Stimulated activated CD8-positive, alpha-beta memory T cell treated with anti-CD3 and anti-CD28 coated beads, Interleukin-2, amount 100 ng/mL, for 48 hours (primary cell): ENCODE measurements around the gene STK4.

ENCODE experiments used
- DNase-seq, 2 donors: peaks; one replicate each; pipeline ENCODE4 v3.0.0-alpha.2; 2020; ENCODE audit warnings: low read depth in 2 of 2

STK4 gene

DNA sequence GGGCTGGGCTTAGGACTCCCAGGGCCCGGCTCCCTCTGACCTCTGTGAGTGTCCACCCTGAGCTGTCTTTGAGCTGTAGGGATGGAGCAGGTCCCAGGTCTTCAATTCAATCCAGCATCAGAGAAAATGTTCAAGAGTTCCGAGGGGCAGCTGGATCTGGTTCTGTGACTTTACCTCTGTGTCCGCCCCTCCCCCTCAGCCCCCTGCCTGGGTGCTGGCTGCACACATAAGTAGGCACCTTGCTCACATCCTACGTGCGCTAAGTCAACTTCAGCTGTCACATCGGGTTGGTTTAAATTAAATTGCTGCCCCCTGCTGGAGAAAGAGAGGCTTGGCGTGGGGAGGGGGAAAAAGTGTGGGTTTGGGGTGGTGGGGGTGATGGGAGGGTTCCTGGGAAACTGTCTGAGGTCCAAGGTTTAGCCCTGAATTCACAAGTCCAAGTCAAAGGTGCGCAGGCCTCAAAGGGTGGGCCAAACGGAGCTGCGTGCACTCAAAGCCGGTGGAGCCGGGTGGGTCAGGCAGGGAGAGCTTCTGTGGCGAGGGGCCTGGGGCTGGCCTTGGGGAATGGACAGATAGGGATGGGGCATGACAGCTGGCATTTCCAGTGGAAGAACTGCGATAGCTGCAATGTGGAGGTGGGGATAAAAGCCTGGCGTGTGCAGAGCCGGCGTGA, 145.6 kb downstream of the STK4 start:
- DNase-seq, result no peak

DNA sequence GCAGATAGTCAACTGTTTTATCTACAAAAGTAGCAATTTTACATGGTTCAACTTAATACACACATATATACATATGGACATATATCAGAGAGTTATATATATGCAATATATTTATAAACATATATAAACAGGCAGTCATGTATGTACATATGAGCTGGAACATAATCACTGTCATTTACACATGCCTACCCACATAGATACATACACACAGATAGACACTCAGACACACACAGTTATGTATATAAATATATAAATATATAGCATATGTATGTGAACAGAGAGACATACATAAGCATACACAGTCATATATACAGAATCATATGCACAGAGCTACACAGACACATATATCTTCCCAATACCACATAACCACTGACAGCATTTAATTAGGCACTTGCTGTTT, 146.4 kb downstream of the STK4 start:
- no peak for DNase-seq

DNA sequence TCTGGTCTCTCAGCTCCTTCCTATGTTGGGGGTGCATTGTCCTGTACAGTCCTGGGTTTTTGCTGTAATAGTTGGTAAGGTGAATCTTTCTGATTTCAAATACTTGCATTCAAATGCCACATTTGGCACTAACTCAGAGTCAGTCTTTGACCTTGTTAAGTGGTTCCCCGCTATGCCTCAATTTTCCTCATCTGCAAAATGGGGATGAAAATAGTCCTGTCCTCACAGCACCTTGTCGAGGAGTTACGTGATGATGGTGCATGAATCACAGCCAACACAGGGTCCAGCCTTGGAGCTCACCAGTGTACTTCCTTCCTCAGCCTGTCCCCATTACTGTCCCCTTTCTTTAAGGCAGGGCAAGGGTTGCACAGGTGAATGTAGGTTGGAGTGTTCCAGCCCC, 147.6 kb downstream of the STK4 start:
- no peak for DNase-seq

DNA sequence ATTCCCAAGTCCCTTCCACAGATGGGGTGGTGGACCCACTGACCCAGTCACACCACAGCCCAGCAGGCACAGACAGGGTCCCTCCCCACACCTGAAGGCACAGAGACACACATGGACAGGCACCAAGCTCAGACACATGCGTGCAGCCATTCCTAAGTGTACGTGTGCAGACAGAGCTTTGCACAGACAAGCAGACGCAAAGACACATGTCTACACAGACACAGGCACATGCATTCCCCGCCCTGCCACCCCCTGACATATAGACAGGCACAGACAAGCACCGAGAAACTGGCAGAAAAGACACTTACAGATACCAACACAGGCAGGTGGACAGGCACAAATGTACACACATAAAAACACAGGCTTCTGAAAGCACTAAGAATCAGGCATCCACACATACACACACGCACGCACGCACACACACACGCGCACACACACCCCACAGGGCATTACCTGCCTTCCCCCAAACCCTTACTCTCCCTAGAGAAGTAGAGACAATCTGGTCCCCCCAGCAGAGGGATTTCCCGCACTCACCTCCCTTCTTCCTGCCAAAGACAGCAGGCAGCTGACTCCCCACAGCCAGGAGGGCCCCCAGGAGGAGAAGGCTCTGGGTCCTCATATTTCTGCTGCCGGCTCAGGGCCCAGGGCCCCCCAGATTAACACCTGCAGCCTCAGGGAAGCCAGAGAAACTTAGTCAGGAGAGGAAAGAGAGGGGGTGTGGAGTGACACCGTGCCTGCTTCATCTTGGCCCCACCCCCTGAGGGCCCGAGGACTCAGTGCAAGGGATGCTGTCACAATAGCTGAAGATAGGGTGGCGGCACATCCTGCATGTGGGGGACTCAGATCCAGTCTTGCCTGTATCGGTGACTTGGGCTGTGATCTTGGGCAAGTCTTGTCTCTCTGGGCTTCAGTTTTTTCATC, 148.4 kb downstream of the STK4 start, which contains the start of gene WFDC5:
WFDC5 (minus strand) TSS at position 710 of the 921 bp plus-strand sequence; CDS start at position 619, 91 bp downstream.
- no peak for DNase-seq

DNA sequence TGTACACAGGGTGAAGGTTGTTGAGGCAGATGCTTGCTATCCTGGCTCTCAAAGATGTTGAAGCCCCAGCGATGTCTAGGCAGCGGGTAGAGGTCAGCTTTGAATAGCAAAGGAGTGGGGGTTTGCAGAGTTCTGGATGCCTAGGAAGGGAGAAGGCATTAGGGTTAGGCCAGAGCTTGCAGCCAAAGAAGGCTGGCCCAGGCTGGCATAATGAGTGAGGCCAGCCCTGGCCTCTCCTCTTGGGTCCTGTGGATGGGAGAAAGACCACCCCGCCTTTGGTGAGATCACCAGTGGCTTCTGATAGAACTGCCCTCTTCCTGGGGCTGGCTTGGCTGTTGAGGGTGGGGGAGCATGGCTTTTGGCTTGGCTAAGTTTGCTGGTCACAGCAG, 149.1 kb downstream of the STK4 start:
- DNase-seq, result no peak

DNA sequence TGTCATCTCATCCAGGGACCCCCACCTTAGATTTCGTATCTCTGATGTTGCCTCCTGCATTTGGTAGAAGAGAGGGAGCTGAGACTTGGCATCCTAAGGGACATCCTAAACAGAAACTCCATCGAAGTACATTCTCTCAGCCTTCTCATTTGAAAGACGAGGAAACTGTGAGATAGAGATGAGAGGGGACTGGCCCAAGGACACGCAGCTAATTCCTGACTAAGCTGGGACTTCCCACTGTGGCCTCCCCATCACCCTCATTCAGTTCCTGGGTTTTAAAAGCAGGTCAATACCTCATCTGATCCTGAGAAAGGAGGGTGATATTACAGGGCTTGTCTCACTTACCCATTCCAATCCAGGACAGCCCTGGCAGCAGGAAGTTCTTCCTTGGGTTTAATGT, 149.5 kb downstream of the STK4 start:
- DNase-seq, result no peak

DNA sequence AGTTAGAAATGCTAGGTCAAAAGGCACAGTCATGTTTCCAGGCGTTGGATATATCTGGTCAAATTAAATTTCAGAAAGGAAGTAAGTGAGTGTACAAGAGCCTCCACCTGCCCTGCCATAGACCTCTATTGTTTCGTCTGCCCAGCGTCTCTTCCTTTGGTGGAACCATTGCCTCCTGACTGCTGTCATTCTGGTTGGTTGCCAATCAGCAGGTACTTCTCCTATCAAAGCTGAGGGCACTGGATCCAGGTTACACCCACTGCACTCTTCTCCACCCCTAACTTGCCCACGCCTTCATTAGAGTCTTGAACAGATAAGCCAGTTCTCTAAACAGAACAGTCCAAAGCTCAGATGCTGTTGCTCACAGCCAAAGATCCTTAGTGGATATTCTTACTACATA, 151.3 kb downstream of the STK4 start:
- DNase-seq, result no peak

DNA sequence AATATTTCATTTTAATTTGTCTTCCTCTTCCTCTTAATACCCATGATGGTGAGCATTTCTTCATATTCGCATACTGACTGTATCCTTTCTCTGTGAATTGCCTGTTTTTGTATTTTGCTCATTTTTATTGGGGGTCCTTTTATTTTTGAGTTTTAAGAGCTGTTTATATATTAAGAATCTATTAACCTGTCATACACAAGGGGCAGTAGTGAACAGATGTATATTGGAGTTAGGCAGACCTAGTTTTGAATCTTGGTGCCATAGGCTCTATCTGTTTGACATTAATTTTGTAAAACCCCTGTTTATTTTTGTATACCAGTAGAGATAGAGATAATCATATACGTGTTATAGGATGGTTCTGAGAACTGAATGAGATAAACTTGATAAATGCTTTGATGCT, 151.7 kb downstream of the STK4 start:
- no peak for DNase-seq

DNA sequence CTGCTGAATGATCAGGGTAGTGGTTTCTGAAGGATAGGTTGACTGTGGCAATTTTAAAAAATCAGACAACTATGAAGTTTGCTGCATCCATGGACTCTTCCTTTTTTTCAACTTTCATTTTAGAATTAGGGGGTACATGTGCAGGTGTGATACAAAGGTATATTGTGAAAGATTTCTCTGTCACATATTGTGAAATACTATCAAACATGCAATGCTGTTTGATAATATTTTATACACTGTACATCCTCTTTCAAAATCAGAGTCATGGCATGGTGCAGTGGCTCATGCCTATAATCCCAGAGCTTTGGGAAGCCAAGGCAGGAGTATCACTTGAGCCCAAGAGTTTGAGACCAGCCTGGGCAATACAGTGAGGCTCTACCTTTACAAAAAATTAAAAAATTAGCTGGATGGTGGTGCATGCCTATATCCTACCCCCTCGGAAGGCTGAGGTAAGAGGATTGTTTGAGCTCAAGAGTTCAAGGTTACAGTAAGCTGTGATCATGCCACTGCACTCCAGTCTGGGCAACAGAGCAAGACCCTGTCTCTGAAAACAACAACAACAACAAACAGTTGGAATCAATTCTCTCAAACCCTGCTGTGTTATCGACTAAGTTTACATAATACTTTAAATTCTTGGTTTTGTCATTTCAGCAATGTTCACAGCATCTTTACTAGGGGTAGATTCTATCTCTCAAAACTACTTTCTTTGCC, 153.4 kb downstream of the STK4 start:
- DNase-seq, result no peak

DNA sequence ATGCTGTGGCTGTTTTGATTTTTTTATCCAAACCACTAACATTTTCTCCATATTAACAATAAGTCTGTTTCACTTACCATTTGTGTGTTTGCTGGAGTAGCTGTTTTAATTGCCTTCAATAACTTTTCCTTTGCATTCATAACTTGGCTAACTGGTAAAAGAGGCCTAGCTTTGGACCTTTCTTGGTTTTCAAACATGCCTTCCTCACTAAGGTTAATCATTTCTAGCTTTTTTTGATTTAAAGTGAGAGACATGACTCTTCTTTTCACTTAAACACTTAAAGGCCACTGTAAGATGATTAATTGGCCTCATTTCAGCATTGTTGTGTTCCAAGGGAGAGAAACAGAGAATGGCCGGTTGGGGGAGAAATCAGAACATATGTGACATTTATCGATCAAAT, 155.1 kb downstream of the STK4 start:
- DNase-seq, result no peak

DNA sequence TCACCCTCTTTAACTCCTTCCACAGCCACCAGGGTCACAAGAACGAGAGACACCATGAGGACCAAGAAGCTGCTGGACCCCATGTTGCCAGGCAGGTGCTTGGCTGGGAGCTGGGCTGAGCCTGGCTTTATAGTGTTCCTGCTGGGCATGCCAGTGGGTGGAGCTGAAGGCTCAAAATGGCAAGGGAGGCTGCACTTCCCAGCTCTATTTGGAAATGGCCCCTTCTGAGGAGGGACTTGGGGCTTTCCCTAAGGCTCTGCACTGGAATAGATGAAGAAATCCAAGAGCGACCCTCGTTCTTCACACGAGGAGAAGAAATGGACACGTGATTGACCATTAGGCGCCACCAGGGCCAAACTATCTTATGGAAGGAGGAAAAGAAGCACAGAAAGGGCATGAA, 158.1 kb downstream of the STK4 start, which contains the start of gene WFDC12:
WFDC12 (minus strand) TSS at position 101 of the 400 bp plus-strand sequence; CDS start at position 83, 18 bp downstream.
- no peak for DNase-seq

DNA sequence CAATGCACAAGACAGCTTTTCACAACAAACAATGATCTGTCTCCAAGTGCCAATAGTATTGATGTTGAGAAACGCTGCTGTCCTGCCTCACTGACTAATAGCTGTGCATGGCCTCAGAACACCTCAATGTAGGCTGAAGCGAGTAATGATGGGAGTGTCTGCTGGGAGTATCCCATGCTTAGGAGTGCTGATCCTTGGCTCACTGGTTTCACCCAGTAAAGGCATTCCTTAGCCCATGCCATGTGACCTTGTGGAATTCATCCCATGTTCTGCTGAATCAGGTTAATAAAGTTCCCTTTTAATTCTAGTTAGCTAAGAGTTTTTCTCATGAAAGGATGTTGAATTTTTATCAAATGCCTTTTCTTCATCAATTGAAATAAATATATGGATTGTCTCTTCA, 161.8 kb downstream of the STK4 start:
- no peak for DNase-seq
